ENCODE measurements around the gene GTF2H3. TPM values are rescaled to one million over a fixed set of nuclear protein-coding genes. Genes with fewer than 3 reads are reported as not detected.

The GTF2H3 gene
- polyA plus RNA-seq, 1 of the 3 experiments (the other 2 are of a cell fraction): 22.4 TPM

DNA sequence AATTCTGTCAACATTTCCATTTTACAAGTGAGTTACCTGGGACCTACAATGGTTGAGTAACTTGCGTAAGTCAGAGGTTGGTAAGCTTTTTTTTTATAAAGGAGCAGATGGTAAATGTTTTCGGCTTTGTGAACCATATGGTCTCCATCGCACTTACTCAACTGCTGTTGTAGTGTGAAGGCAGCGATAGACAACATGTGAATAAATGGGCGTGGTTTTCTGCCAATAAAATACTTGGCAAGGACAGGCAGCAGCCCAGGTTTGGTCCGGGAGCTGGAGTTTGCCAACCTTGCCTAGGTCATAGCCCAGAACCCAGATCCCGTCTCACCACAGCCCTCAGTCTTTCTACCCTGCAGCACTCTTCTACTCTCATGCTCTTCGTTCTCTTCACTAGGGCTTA lies 25.4 kb upstream of the GTF2H3 start (continued):
- TF ChIP-seq, protein P1, sequence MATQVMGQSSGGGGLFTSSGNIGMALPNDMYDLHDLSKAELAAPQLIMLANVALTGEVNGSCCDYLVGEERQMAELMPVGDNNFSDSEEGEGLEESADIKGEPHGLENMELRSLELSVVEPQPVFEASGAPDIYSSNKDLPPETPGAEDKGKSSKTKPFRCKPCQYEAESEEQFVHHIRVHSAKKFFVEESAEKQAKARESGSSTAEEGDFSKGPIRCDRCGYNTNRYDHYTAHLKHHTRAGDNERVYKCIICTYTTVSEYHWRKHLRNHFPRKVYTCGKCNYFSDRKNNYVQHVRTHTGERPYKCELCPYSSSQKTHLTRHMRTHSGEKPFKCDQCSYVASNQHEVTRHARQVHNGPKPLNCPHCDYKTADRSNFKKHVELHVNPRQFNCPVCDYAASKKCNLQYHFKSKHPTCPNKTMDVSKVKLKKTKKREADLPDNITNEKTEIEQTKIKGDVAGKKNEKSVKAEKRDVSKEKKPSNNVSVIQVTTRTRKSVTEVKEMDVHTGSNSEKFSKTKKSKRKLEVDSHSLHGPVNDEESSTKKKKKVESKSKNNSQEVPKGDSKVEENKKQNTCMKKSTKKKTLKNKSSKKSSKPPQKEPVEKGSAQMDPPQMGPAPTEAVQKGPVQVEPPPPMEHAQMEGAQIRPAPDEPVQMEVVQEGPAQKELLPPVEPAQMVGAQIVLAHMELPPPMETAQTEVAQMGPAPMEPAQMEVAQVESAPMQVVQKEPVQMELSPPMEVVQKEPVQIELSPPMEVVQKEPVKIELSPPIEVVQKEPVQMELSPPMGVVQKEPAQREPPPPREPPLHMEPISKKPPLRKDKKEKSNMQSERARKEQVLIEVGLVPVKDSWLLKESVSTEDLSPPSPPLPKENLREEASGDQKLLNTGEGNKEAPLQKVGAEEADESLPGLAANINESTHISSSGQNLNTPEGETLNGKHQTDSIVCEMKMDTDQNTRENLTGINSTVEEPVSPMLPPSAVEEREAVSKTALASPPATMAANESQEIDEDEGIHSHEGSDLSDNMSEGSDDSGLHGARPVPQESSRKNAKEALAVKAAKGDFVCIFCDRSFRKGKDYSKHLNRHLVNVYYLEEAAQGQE (IDR thresholded peaks at IDR 0.05; ENCODE audit: low read depth, low read length): no peak
- no peak for TF ChIP-seq FOXM1 (IDR thresholded peaks at IDR 0.05; ENCODE audit: low read depth)

- ChIA-PET CTCF (no interaction called here), POLR2A (no interaction called here)
- Histone ChIP-seq H3K4me3 (ENCODE audit: low read depth in 2 of 2, low read length in 1 of 2) (no peak overlapping the region), H3K9me3 (no peaks in the 10 kb centered on the region), H2AFZ (ENCODE audit: low read depth) (no peak overlapping the region), H3K9me2 (no peaks in the 10 kb centered on the region), H3K27ac (ENCODE audit: low read depth in 2 of 2, low read length in 1 of 2) (peak overlapping the region in 1 of 2 experiments; percentile 42; a peak in 1 of 4 replicates), H3K27me3 (ENCODE audit: insufficient read depth) (no peaks in the 10 kb centered on the region), H3K79me2 (ENCODE audit: insufficient read depth) (peaks cover 21% of the 10 kb centered on the region), H3K4me2 (no peak overlapping the region; the same call in 1 of the 2 replicates), H3F3A (replicated peaks; ENCODE audit: insufficient read depth) (peaks cover 11% of the 10 kb centered on the region), H3K9ac (no peak overlapping the region), H4K20me1 (ENCODE audit: insufficient read depth) (no peaks in the 10 kb centered on the region), H3K36me3 (replicated peaks in 1 of 2; ENCODE audit: control insufficient read depth in 1 of 2, insufficient read depth in 2 of 2, low read length in 1 of 2) (peaks cover 47 to 79% of the 10 kb centered on the region in 2 experiments), H3K4me1 (ENCODE audit: control insufficient read depth in 1 of 2, insufficient read depth in 2 of 2, low read depth in 1 of 2, low read length in 1 of 2) (no peaks in the 10 kb centered on the region; a peak in 1 of 4 replicates)
- WGBS (ENCODE audit: low lambda C conversion rate): 88% methylated on average over 2 of the region's 2 CpGs
- DNase-seq: no peak
- TF ChIP-seq ZBTB33 (IDR thresholded peaks at IDR 0.05; ENCODE audit: borderline replicate concordance, low read depth): no peak
- TF ChIP-seq TAF1 (IDR thresholded peaks at IDR 0.05; ENCODE audit: borderline replicate concordance, low read depth, low read length): no peak
- no peak for TF ChIP-seq RCOR1 (IDR thresholded peaks at IDR 0.05; ENCODE audit: low read length)
- no peak for TF ChIP-seq SIN3A (IDR thresholded peaks at IDR 0.05; ENCODE audit: borderline replicate concordance, low read depth, low read length)
- TF ChIP-seq, protein P2, sequence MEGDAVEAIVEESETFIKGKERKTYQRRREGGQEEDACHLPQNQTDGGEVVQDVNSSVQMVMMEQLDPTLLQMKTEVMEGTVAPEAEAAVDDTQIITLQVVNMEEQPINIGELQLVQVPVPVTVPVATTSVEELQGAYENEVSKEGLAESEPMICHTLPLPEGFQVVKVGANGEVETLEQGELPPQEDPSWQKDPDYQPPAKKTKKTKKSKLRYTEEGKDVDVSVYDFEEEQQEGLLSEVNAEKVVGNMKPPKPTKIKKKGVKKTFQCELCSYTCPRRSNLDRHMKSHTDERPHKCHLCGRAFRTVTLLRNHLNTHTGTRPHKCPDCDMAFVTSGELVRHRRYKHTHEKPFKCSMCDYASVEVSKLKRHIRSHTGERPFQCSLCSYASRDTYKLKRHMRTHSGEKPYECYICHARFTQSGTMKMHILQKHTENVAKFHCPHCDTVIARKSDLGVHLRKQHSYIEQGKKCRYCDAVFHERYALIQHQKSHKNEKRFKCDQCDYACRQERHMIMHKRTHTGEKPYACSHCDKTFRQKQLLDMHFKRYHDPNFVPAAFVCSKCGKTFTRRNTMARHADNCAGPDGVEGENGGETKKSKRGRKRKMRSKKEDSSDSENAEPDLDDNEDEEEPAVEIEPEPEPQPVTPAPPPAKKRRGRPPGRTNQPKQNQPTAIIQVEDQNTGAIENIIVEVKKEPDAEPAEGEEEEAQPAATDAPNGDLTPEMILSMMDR (IDR thresholded peaks at IDR 0.05): no peak
- TF ChIP-seq, protein P3, sequence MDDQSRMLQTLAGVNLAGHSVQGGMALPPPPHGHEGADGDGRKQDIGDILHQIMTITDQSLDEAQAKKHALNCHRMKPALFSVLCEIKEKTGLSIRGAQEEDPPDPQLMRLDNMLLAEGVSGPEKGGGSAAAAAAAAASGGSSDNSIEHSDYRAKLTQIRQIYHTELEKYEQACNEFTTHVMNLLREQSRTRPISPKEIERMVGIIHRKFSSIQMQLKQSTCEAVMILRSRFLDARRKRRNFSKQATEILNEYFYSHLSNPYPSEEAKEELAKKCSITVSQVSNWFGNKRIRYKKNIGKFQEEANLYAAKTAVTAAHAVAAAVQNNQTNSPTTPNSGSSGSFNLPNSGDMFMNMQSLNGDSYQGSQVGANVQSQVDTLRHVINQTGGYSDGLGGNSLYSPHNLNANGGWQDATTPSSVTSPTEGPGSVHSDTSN (IDR thresholded peaks at IDR 0.05): no peak
- no peak for TF ChIP-seq NFIC (IDR thresholded peaks at IDR 0.05; ENCODE audit: borderline replicate concordance)
- no peak for TF ChIP-seq YY1 (IDR thresholded peaks at IDR 0.05; ENCODE audit: low read depth)
- TF ChIP-seq MEF2A (IDR thresholded peaks at IDR 0.05; ENCODE audit: borderline replicate concordance, low read depth): no peak
- TF ChIP-seq CHD2 (IDR thresholded peaks at IDR 0.05; ENCODE audit: low read length, partially characterized antibody): no peak
- no peak for TF ChIP-seq FOXJ3 (CRISPR knock-in tag; IDR thresholded peaks at IDR 0.05)
- TF ChIP-seq TCF12 (IDR thresholded peaks at IDR 0.05): no peak
Observed at GRCh38 chr12:123614110-123614509, 19.5 kb upstream of the GTF2H3 start.

Data from SK-N-SH (cell line).